Fibroblast of the aortic adventitia (primary cell): Measurements from ENCODE around the gene CBX5. TPM values are rescaled to one million over a fixed set of nuclear protein-coding genes. Genes with fewer than 3 reads are reported as not detected.

Source experiments
- DNase-seq: peaks from one replicate; pipeline ENCODE4 v3.0.0-alpha.2; 2010; ENCODE audit warnings: low read depth
- H3K4me3 ChIP-seq: 2 replicates; pipeline ENCODE4 v1.5.1; 2011; ENCODE audit warnings: low read depth, mild to moderate bottlenecking, control low read depth, low read length, moderate library complexity
- CTCF ChIP-seq: IDR thresholded peaks from 2 replicates; pipeline ENCODE4 v1.5.1; 2011; ENCODE audit warnings: mild to moderate bottlenecking, low read length, control low read depth, inconsistent platforms; ENCODE audit not compliant: insufficient read depth
- total RNA-seq: library from RNA; depleted of rRNA; stranded (reverse); fragments of >200 nt; gene quantifications from 2 replicates; pipeline ENCODE4 v1.2.3, GENCODE V29; 2012; ENCODE audit warnings: low replicate concordance

CBX5 gene
- total RNA-seq, 1 donor = 114 TPM

GRCh38 chr12:54214553-54215406 lies 65.1 kb downstream of the CBX5 start:
- peak; percentile 94 for TF ChIP-seq CTCF
- peak; percentile 88 for DNase-seq
- peak overlapping the region; percentile 49 for H3K4me3 ChIP-seq

GRCh38 chr12:54213079-54213478 lies 66.8 kb downstream of the CBX5 start:
- DNase-seq = no peak
- H3K4me3 ChIP-seq = no peak overlapping the region
- no peak for TF ChIP-seq CTCF

- no peak for TF ChIP-seq CTCF
- H3K4me3 ChIP-seq = no peak overlapping the region
- no peak for DNase-seq
Measured at GRCh38 chr12:54211920-54212319, 68.0 kb downstream of the CBX5 start.

GRCh38 chr12:54210400-54210790 lies 69.5 kb downstream of the CBX5 start:
- no peak for DNase-seq
- no peak for TF ChIP-seq CTCF
- no peak overlapping the region for H3K4me3 ChIP-seq

GRCh38 chr12:54208591-54208990 lies 71.3 kb downstream of the CBX5 start:
- DNase-seq = no peak
- no peak for TF ChIP-seq CTCF
- H3K4me3 ChIP-seq = no peak overlapping the region

GRCh38 chr12:54207539-54208294 lies 72.2 kb downstream of the CBX5 start:
- no peak overlapping the region for H3K4me3 ChIP-seq
- peak; percentile 56 for DNase-seq
- TF ChIP-seq CTCF = peak; percentile 98
